Prostate gland (tissue), 2 donors: ENCODE measurements around the gene DESI1. TPM values are rescaled to one million over a fixed set of nuclear protein-coding genes. Genes with fewer than 3 reads are reported as not detected.
A peak's percentile ranks its signal among the peaks of the same experiment; 100 is the strongest.

Experiments used
- DNase-seq: peaks from one replicate; pipeline ENCODE4 v3.0.0-alpha.2; 2019; ENCODE audit warnings: low spot score
- H3K27ac ChIP-seq, 2 donors: fragments of 200-600 bp; sonication (generic); 2 replicates each; pipeline ENCODE4 v1.5.1; 2017 to 2019
- H3K27me3 ChIP-seq: fragments of 200-600 bp; sonication (generic); replicated peaks from 2 replicates; pipeline ENCODE4 v1.5.1; 2019; ENCODE audit not compliant: insufficient read depth
- H3K36me3 ChIP-seq, 2 donors: fragments of 200-600 bp; sonication (generic); 1 replicate in 1 of 2; 2 replicates in 1 of 2; pipeline versions ENCODE4 v1.5.1 to v1.8.1; 2017 to 2019
- H3K4me1 ChIP-seq: fragments of 200-600 bp; sonication (generic); replicated peaks from 2 replicates; pipeline ENCODE4 v1.5.1; 2019
- H3K4me3 ChIP-seq, 2 donors: fragments of 200-600 bp; sonication (generic); 2 replicates each; pipeline ENCODE4 v1.5.1; 2017 to 2019
- H3K9me3 ChIP-seq: fragments of 200-600 bp; sonication (generic); 2 replicates; pipeline ENCODE4 v1.5.1; 2017
- POLR2A ChIP-seq: fragments of 450-650 bp; IDR thresholded peaks from one replicate; pipeline ENCODE4 v1.6.1; 2016; ENCODE audit warnings: antibody characterized with exemption, mild to moderate bottlenecking
- POLR2AphosphoS5 ChIP-seq: sonication (generic); formaldehyde crosslinking; IDR thresholded peaks from one replicate; pipeline ENCODE4 v1.6.1; 2017; ENCODE audit warnings: antibody characterized with exemption
- WGBS: methylation state at CpG from one replicate; pipeline ENCODE4 v1.1.5; 2018; 5-methylcytosine and 5-hydroxymethylcytosine counted together
- intact Hi-C: fragments of 100-400 bp; cut with DNase I; formaldehyde crosslinking; loops from one replicate; pipeline ENCODE4 v1.14.2; 2022
- total RNA-seq, 2 donors: library from RNA; depleted of rRNA; stranded (reverse); fragments of >200 nt; gene quantifications; one replicate each; pipeline ENCODE4 v1.1.0, GENCODE V29; 2016
- TF ChIP-seq, protein P1 (sequence below), 4 experiments: fragments of 200-600 bp in 2 of 4; fragments of 450-650 bp in 2 of 4; sonication (generic) in 2 of 4; IDR thresholded peaks; 1 replicate in 3 of 4; 2 replicates in 1 of 4; pipeline ENCODE4 v1.5.1; 2016 to 2019; ENCODE audit warnings: antibody characterized with exemption in 4 of 4, mild to moderate bottlenecking in 2 of 4, moderate library complexity in 2 of 4

DESI1 gene
- total RNA-seq, 2 donors from 2014 or later = 16.0 to 22.9 TPM

DNA sequence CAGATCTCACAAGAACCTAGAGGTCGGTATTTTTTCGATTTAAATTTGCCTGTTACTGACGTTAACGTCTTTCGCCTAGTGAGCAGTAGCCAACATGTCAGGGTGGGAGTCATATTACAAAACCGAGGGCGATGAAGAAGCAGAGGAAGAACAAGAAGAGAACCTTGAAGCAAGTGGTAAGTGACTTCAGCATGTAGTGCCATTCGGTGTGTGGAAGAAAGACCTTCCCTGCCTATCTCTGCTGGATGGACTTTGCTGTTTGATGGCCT is 1.0 kb upstream of the DESI1 start:
- WGBS = 3% methylated on average over 8 of the region's 8 CpGs
- Histone ChIP-seq H3K4me1 (peaks cover 5% of the 10 kb centered on the region), H3K4me3 (peak overlapping the region; percentile 95 to 97), H3K9me3 (no peaks in the 10 kb centered on the region), H3K27me3 (no peaks in the 10 kb centered on the region), H3K27ac (peak overlapping the region; percentile 96 to 99), H3K36me3 (peaks cover 0 to 8% of the 10 kb centered on the region in 2 donors)
- TF ChIP-seq POLR2AphosphoS5 (no peak), POLR2A (no peak)
- TF ChIP-seq, protein P1, sequence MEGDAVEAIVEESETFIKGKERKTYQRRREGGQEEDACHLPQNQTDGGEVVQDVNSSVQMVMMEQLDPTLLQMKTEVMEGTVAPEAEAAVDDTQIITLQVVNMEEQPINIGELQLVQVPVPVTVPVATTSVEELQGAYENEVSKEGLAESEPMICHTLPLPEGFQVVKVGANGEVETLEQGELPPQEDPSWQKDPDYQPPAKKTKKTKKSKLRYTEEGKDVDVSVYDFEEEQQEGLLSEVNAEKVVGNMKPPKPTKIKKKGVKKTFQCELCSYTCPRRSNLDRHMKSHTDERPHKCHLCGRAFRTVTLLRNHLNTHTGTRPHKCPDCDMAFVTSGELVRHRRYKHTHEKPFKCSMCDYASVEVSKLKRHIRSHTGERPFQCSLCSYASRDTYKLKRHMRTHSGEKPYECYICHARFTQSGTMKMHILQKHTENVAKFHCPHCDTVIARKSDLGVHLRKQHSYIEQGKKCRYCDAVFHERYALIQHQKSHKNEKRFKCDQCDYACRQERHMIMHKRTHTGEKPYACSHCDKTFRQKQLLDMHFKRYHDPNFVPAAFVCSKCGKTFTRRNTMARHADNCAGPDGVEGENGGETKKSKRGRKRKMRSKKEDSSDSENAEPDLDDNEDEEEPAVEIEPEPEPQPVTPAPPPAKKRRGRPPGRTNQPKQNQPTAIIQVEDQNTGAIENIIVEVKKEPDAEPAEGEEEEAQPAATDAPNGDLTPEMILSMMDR (IDR thresholded peaks at IDR 0.05) = no peak
- DNase-seq = no peak
- intact Hi-C loops = loop anchor here (2.0 kb wide), 1 partner anchor 33 kb away; the partner anchor contains the start of gene PMM1

DNA sequence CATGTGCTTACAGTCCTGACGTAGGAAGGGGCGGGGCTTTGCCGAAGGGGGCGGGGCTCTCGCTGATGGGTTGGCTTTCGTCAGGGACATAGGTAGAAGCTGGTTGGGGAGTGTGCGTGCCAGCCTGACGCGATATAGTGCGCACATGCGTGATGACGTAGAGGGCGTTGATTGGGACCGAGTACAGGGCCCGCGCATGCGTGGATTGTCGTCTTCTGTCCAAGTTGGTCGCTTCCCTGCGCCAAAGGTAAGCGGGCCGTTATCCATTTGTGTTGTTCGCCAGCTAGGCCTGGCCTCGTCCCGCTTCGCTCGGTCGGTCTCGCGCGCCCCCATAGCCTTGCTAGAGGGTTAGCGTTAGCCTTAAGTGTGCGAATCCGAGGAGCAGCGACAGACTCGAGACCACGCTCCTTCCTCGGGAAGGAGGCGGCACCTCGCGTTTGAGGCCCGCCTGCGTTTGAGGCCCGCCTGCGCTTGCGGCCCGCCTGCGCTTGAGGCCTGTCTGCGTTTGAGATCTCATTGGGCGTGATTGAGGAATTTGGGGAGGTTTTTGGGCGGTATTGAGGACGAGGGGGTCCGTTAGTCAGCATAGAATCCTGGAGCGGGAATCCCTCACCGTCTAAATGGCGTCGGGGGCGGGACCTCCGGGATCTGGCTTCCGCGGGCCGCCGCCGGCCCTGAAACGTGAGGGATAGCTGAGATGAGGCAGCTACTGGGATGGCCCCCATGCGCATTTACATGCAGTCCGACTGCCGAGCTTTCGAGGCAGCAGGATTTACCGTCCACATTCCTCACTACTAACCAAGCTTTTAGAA is 462 bp upstream of the DESI1 start, which contains the start of gene XRCC6:
Gene XRCC6 (plus strand): TSS at position 197 of the 812 bp plus-strand sequence. CDS start 710 bp downstream, outside the sequence.
- intact Hi-C loops = loop anchor here (2.0 kb wide), 1 partner anchor 33 kb away; the partner anchor contains the start of gene PMM1
- H3K27ac ChIP-seq = peak within 1 kb of the TSS; percentile 96 to 99
- under 1% methylated on average over 69 of the region's 70 CpGs for WGBS
- H3K36me3 ChIP-seq = peaks cover 0 to 7% of the 10 kb centered on the region in 2 donors
- H3K9me3 ChIP-seq = no peaks in the 10 kb centered on the region
- H3K4me3 ChIP-seq = peak within 1 kb of the TSS; percentile 95 to 97
- peak; percentile 100 for DNase-seq
- TF ChIP-seq, protein P1 (IDR thresholded peaks at IDR 0.05) = peak in 1 of 4 experiments; percentile 6
- peak; percentile 78 for TF ChIP-seq POLR2A
- peak; percentile 97 for TF ChIP-seq POLR2AphosphoS5
- H3K4me1 ChIP-seq = peaks cover 5% of the 10 kb centered on the region
- H3K27me3 ChIP-seq = no peaks in the 10 kb centered on the region

DNA sequence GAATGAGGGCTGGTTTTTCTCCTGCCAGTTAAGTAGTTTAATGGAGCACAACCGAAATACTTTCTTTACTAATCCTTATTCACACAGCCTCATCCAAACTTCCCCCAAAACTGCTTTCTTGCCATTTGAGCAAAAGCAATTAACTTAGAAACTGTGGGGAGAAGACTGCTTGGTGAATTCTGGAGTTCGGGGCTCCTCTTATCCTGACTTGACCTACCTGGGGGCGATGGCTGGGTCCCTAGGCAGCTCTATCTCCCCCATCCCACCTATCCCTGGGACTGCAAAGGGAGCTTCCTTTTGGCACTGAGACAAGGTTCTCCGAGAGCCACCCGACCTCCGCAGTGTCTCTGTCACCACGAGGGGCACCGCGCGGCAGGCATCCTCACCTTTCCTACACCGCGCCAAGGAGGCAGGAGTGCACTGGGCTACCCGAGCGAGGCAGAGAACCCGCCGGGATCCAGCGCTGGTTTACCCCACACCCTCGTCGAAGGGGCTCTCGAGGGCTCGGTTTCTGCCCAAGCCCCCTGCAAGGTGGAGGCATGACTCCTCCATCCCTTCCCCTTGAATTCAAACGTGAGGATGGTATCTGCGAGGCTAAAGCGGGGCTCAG is 759 bp downstream of the DESI1 start:
- H3K36me3 ChIP-seq = peaks cover 0 to 4% of the 10 kb centered on the region in 2 donors
- peaks cover 5% of the 10 kb centered on the region for H3K4me1 ChIP-seq
- WGBS = 1% methylated on average over 24 of the region's 24 CpGs
- H3K27me3 ChIP-seq = no peaks in the 10 kb centered on the region
- H3K27ac ChIP-seq = peak overlapping the region; percentile 96 to 99
- H3K9me3 ChIP-seq = no peaks in the 10 kb centered on the region
- peak overlapping the region; percentile 95 to 97 for H3K4me3 ChIP-seq
- TF ChIP-seq POLR2A (no peak), POLR2AphosphoS5 (no peak)
- TF ChIP-seq, protein P1 (IDR thresholded peaks at IDR 0.05) = no peak
- intact Hi-C loops = loop anchor here (2.0 kb wide), 1 partner anchor 31 kb away; the partner anchor contains the start of gene PMM1
- DNase-seq = peak; percentile 38

DNA sequence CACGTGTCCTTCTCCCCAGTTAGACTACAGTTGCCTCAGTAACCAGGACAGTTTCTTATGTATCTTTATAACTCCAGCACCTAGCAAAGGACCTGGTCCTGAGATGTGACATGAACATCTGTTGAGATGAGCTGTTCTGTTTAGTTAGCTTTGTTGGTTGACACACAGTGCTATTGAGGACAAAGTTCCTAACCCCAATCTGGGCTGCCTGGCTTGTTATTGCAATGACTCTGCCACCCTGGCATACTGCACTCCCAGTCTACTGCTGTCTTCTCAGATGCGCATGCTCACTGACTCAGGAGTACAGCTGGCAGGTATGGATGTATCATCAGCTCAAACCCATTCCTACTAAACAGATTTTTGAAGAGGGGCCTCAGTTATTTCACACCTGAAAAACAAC is 7.4 kb downstream of the DESI1 start:
- Histone ChIP-seq H3K36me3 (no peaks in the 10 kb centered on the region), H3K4me3 (no peak overlapping the region), H3K9me3 (no peaks in the 10 kb centered on the region), H3K4me1 (no peaks in the 10 kb centered on the region), H3K27ac (no peak overlapping the region), H3K27me3 (no peaks in the 10 kb centered on the region)
- intact Hi-C loops = no loop called here
- TF ChIP-seq, protein P1 (IDR thresholded peaks at IDR 0.05) = no peak
- no peak for TF ChIP-seq POLR2AphosphoS5
- no peak for TF ChIP-seq POLR2A
- DNase-seq = no peak
- 84% methylated on average over 2 of the region's 2 CpGs for WGBS
